BLaER1 (cell line): ENCODE data around the gene OSBPL9.
A peak's percentile ranks its signal among the peaks of the same experiment; 100 is the strongest.

Experiments
- H3K27ac ChIP-seq: shearing (Covaris generic); formaldehyde crosslinking; 2 replicates; pipeline ENCODE4 v1.8.1; 2022
- H3K27me3 ChIP-seq: shearing (Covaris generic); formaldehyde crosslinking; 2 replicates; pipeline ENCODE4 v1.8.1; 2022
- H3K36me3 ChIP-seq: shearing (Covaris generic); formaldehyde crosslinking; 2 replicates; pipeline ENCODE4 v1.8.1; 2022
- H3K4me1 ChIP-seq: shearing (Covaris generic); formaldehyde crosslinking; 2 replicates; pipeline ENCODE4 v1.8.1; 2022
- H3K4me2 ChIP-seq: shearing (Covaris generic); formaldehyde crosslinking; 2 replicates; pipeline ENCODE4 v1.8.1; 2022
- H3K4me3 ChIP-seq: shearing (Covaris generic); formaldehyde crosslinking; 2 replicates; pipeline ENCODE4 v1.8.1; 2022
- H3K9ac ChIP-seq: shearing (Covaris generic); formaldehyde crosslinking; 2 replicates; pipeline ENCODE4 v1.8.1; 2022
- H3K9me3 ChIP-seq: shearing (Covaris generic); formaldehyde crosslinking; 2 replicates; pipeline ENCODE4 v1.8.1; 2022
- H4K20me1 ChIP-seq: shearing (Covaris generic); formaldehyde crosslinking; 2 replicates; pipeline ENCODE4 v1.8.1; 2022
- Cebpa-rat ChIP-seq: shearing (Covaris generic); IDR thresholded peaks from 2 replicates; pipeline ENCODE4 v1.8.1; 2022

OSBPL9 gene

GRCh38 chr1:51671527-51672325 is 54.8 kb downstream of the OSBPL9 start:
- Histone ChIP-seq H4K20me1 (no peaks in the 10 kb centered on the region), H3K36me3 (peaks cover 5% of the 10 kb centered on the region; the same call in 1 of the 2 replicates), H3K9me3 (no peaks in the 10 kb centered on the region), H3K27ac (no peak overlapping the region), H3K9ac (no peak overlapping the region), H3K4me1 (0 out of 2 replicates have a peak, but pooled peaks cover 4% of the 10 kb centered on the region), H3K4me3 (no peak overlapping the region), H3K27me3 (no peaks in the 10 kb centered on the region), H3K4me2 (no peak overlapping the region)
- TF ChIP-seq Cebpa-rat = no peak

DNA sequence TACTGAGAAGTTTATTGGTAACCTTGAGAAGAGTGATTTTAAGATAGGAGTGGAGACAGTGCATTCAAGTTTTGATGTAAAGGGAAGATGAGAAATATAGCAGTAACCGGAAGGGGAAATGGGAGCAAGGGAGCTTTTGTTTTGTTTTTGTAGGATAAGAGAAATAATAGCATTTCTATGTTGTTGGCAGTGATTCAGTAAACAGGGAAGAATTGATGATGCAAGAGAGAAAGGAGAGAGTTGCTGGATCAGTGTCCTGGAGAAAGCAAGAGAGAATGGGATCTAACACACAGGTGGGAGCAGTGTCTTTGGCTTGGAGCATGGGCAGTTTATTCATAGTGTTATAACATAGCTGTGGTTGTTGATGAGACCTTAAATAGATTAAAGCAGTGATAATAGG is 56.4 kb downstream of the OSBPL9 start:
- TF ChIP-seq Cebpa-rat = no peak
- 0 out of 2 replicates have a peak, but pooled peaks cover 4% of the 10 kb centered on the region for H3K4me1 ChIP-seq
- no peak overlapping the region for H3K27ac ChIP-seq

GRCh38 chr1:51675177-51675780 is 58.4 kb downstream of the OSBPL9 start:
- Histone ChIP-seq H3K9me3 (no peaks in the 10 kb centered on the region), H3K4me2 (no peak overlapping the region), H3K27me3 (no peaks in the 10 kb centered on the region), H3K36me3 (peaks cover 5% of the 10 kb centered on the region; the same call in 1 of the 2 replicates), H4K20me1 (no peaks in the 10 kb centered on the region), H3K4me3 (no peak overlapping the region), H3K9ac (no peak overlapping the region), H3K27ac (no peak overlapping the region), H3K4me1 (0 out of 2 replicates have a peak, but pooled peaks cover 4% of the 10 kb centered on the region)
- TF ChIP-seq Cebpa-rat = no peak

More for the DNA sequence above, 56.4 kb downstream of the OSBPL9 start:
- no peaks in the 10 kb centered on the region for H3K27me3 ChIP-seq
- no peak overlapping the region for H3K9ac ChIP-seq
- no peaks in the 10 kb centered on the region for H3K9me3 ChIP-seq
- peaks cover 5% of the 10 kb centered on the region; the same call in 1 of the 2 replicates for H3K36me3 ChIP-seq
- no peaks in the 10 kb centered on the region for H4K20me1 ChIP-seq
- H3K4me2 ChIP-seq = no peak overlapping the region
- no peak overlapping the region for H3K4me3 ChIP-seq

- Histone ChIP-seq H3K27ac (no peak overlapping the region), H3K4me3 (no peak overlapping the region), H3K36me3 (peaks cover 2% of the 10 kb centered on the region; the same call in 1 of the 2 replicates), H3K27me3 (no peaks in the 10 kb centered on the region), H4K20me1 (no peaks in the 10 kb centered on the region), H3K9me3 (no peaks in the 10 kb centered on the region), H3K4me1 (no peaks in the 10 kb centered on the region), H3K4me2 (no peak overlapping the region), H3K9ac (no peak overlapping the region)
- TF ChIP-seq Cebpa-rat = no peak
Measured at GRCh38 chr1:51679435-51679834, 62.5 kb downstream of the OSBPL9 start.

GRCh38 chr1:51684776-51685175 is 67.9 kb downstream of the OSBPL9 start:
- no peak overlapping the region for H3K27ac ChIP-seq
- peaks cover 7% of the 10 kb centered on the region for H3K4me1 ChIP-seq
- H3K27me3 ChIP-seq = no peaks in the 10 kb centered on the region
- no peak overlapping the region for H3K4me2 ChIP-seq
- peaks cover 21% of the 10 kb centered on the region; the same call in 1 of the 2 replicates for H4K20me1 ChIP-seq
- no peak overlapping the region for H3K9ac ChIP-seq
- no peak for TF ChIP-seq Cebpa-rat
- H3K4me3 ChIP-seq = no peak overlapping the region
- H3K9me3 ChIP-seq = no peaks in the 10 kb centered on the region
- H3K36me3 ChIP-seq = no peaks in the 10 kb centered on the region

DNA sequence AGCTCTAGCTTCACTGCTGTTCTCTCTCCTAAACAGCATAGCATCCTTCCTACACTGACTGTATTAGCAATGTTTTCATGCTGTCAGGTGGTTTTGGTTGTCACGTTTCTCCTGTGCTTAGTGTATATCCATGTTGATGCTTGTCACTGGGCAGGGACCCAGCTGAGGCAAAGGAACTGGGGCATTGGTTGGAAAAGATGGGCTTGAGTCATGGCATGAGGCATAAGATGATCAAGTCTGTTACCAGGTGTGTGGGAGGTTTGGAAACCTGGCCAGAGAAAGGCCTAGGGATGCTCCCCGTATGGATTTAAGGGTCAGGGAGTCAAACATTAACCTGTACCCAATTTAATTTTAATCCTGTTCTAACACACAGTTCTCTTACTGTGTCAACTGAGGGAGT is 69.6 kb downstream of the OSBPL9 start:
- H3K27me3 ChIP-seq = no peaks in the 10 kb centered on the region
- no peak overlapping the region for H3K27ac ChIP-seq
- H3K9me3 ChIP-seq = no peaks in the 10 kb centered on the region
- no peaks in the 10 kb centered on the region for H3K36me3 ChIP-seq
- no peak overlapping the region for H3K4me3 ChIP-seq
- no peak for TF ChIP-seq Cebpa-rat
- H3K4me1 ChIP-seq = peaks cover 7% of the 10 kb centered on the region
- no peak overlapping the region for H3K9ac ChIP-seq
- H3K4me2 ChIP-seq = no peak overlapping the region
- peaks cover 21% of the 10 kb centered on the region; the same call in 1 of the 2 replicates for H4K20me1 ChIP-seq

- H3K36me3 ChIP-seq = no peaks in the 10 kb centered on the region
- H3K4me1 ChIP-seq = peaks cover 7% of the 10 kb centered on the region
- 0 out of 2 replicates have a peak overlapping the region, but pooled peaks have one; percentile 23 for H3K4me2 ChIP-seq
- H4K20me1 ChIP-seq = peaks cover 26% of the 10 kb centered on the region; the same call in 1 of the 2 replicates
- no peak overlapping the region for H3K27ac ChIP-seq
- no peaks in the 10 kb centered on the region for H3K9me3 ChIP-seq
- TF ChIP-seq Cebpa-rat = no peak
- no peak overlapping the region for H3K4me3 ChIP-seq
- no peak overlapping the region for H3K9ac ChIP-seq
- no peaks in the 10 kb centered on the region for H3K27me3 ChIP-seq
Measured at GRCh38 chr1:51689075-51689440, 72.2 kb downstream of the OSBPL9 start.

- no peak overlapping the region for H3K4me2 ChIP-seq
Measured at GRCh38 chr1:51689643-51690042, 72.8 kb downstream of the OSBPL9 start.

DNA sequence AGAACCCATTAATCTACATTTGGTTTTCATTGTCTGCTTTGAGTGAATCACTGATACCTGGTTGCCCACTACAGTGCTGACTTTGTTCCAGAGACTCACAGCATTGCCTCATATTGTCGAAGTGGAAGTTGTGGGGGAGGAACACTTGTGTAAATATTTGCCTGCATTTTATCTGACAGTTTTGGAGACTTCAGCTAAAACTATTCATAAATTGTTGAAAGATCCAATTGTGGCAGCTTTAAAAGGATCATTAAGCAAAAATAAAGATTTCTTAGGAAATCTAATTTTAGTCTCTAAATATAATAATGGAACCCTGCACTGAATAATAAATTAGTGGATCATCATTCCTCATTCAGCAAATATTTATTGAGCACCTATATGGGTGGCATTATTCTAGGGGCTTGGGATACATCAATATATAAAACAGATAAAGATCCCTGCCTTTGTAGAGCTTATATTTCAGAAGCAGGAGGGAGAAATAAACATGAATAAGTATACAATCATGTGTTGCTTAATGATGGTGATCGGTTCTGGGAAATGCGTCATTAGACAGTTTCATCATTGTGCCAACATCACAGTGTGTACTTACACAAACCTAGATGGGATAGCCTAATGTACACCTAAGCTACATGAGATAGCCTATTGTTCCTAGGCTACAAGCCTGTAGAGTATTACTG is 73.5 kb downstream of the OSBPL9 start:
- Histone ChIP-seq H4K20me1 (peaks cover 26% of the 10 kb centered on the region; the same call in 1 of the 2 replicates), H3K36me3 (no peaks in the 10 kb centered on the region), H3K4me1 (peaks cover 7% of the 10 kb centered on the region), H3K4me2 (no peak overlapping the region), H3K27ac (no peak overlapping the region), H3K4me3 (no peak overlapping the region), H3K27me3 (no peaks in the 10 kb centered on the region), H3K9ac (no peak overlapping the region), H3K9me3 (no peaks in the 10 kb centered on the region)
- TF ChIP-seq Cebpa-rat = no peak

More at GRCh38 chr1:51689643-51690042, 72.8 kb downstream of the OSBPL9 start:
- Histone ChIP-seq H3K4me1 (peaks cover 7% of the 10 kb centered on the region), H3K27me3 (no peaks in the 10 kb centered on the region), H3K9ac (no peak overlapping the region), H3K4me3 (no peak overlapping the region), H3K36me3 (no peaks in the 10 kb centered on the region), H4K20me1 (peaks cover 26% of the 10 kb centered on the region; the same call in 1 of the 2 replicates), H3K27ac (no peak overlapping the region), H3K9me3 (no peaks in the 10 kb centered on the region)
- no peak for TF ChIP-seq Cebpa-rat
